Measurements from ENCODE around the gene RIT2. TPM values are rescaled to one million over a fixed set of nuclear protein-coding genes. Genes with fewer than 3 reads are reported as not detected.

Gene RIT2
- total and polyA plus RNA-seq, 9 donors = not detected

DNA sequence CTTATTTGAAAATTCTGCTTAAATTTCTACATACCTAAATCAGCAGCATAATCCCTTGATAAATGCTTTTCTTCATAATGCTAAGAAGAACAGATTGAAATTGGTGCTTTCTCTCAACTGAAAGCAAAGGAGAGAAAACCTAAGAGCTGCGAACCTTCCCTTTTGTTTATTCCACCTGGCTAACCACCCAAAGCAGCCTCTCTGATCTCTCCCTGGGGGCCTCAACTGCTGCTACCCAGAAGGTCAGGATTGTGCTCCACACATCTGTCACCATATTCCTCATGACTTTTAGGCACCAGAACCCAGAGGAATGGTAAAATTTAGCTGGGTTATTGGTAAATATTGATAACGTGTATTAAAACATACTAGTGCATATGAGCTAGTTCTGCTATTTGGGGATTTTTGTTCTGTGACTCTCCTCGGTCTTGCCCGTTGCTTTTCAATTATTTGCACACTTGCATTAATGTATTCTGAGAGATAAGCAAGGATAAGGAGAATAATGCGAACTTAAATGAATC is 334.1 kb downstream of the RIT2 start:
- intact Hi-C loops (cut with DNase I) = no loop called here
- Histone ChIP-seq H3K4me3 (no peak overlapping the region), H3K9me3 (no peaks in the 10 kb centered on the region), H3K27me3 (no peaks in the 10 kb centered on the region), H3K27ac (no peak overlapping the region), H3K36me3 (no peaks in the 10 kb centered on the region), H3K4me1 (ENCODE audit: insufficient read depth) (no peaks in the 10 kb centered on the region)
- TF ChIP-seq EP300 (IDR thresholded peaks at IDR 0.05) (no peak), POLR2A (IDR thresholded peaks at IDR 0.05) (no peak)
- TF ChIP-seq, protein P1, sequence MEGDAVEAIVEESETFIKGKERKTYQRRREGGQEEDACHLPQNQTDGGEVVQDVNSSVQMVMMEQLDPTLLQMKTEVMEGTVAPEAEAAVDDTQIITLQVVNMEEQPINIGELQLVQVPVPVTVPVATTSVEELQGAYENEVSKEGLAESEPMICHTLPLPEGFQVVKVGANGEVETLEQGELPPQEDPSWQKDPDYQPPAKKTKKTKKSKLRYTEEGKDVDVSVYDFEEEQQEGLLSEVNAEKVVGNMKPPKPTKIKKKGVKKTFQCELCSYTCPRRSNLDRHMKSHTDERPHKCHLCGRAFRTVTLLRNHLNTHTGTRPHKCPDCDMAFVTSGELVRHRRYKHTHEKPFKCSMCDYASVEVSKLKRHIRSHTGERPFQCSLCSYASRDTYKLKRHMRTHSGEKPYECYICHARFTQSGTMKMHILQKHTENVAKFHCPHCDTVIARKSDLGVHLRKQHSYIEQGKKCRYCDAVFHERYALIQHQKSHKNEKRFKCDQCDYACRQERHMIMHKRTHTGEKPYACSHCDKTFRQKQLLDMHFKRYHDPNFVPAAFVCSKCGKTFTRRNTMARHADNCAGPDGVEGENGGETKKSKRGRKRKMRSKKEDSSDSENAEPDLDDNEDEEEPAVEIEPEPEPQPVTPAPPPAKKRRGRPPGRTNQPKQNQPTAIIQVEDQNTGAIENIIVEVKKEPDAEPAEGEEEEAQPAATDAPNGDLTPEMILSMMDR (IDR thresholded peaks at IDR 0.05) = no peak
- WGBS, 3 donors = 78 to 85% (median 79%) methylated on average over 5 of the region's 5 CpGs
- no peak for DNase-seq

DNA sequence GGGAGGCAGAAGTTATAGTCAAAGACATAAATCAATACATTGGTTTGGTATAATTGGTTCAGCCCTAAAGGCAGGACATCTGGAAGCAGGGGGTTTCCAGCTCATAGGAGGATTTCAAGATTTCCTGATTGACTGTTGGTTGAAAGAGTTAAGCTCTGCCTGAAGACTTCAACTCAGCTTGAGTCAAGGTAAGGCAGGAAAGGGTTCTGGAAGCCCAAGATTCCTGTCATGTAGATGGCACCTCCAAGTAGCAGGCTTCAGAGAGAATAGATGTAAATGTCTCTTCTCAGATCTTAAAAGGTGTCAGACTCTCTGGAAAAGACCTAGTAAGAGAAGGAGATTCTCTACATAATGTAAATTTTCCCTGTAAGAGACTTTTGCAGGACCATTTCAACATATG is 335.3 kb downstream of the RIT2 start:
- TF ChIP-seq POLR2A (IDR thresholded peaks at IDR 0.05) (no peak), EP300 (IDR thresholded peaks at IDR 0.05) (no peak)
- TF ChIP-seq, protein P1 (IDR thresholded peaks at IDR 0.05) = no peak
- H3K4me3 ChIP-seq = no peak overlapping the region
- no peaks in the 10 kb centered on the region for H3K36me3 ChIP-seq
- DNase-seq = no peak
- H3K27me3 ChIP-seq = no peaks in the 10 kb centered on the region
- no peak overlapping the region for H3K27ac ChIP-seq
- H3K9me3 ChIP-seq = no peaks in the 10 kb centered on the region
- intact Hi-C loops (cut with DNase I) = no loop called here
- H3K4me1 ChIP-seq (ENCODE audit: insufficient read depth) = no peaks in the 10 kb centered on the region

DNA sequence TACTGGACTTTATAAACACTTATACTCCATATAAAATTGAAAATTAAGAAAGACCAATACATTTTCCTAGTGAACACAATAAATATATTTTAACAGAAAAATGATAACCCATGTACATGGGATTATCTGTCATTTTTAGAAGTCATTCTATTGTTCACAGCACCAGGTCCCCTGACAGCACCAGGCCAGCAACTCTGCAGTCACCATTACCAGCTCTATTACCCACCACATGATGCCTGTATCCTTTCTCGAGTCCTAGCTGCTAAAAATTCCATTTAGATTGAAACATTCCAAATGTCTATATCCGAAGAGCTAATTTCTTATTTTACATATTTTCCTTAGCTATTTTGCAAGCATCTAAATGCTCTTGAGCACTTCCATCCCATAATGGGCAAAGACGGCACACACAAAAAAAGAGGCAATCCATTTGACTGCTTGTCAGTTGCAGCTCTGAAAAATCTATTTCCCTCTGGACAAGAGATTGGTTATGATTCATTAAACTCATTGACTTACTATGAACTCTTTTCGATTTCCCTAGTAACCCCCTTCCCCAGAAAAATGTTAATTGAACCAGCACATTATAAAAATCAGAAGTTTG is 336.9 kb downstream of the RIT2 start:
- H3K4me1 ChIP-seq (ENCODE audit: insufficient read depth) = no peaks in the 10 kb centered on the region
- TF ChIP-seq EP300 (IDR thresholded peaks at IDR 0.05) (no peak), POLR2A (IDR thresholded peaks at IDR 0.05) (no peak)
- TF ChIP-seq, protein P1 (IDR thresholded peaks at IDR 0.05) = no peak
- intact Hi-C loops (cut with DNase I) = no loop called here
- no peaks in the 10 kb centered on the region for H3K9me3 ChIP-seq
- H3K36me3 ChIP-seq = no peaks in the 10 kb centered on the region
- no peak for DNase-seq
- WGBS, 3 donors = 76 to 78% (median 77%) methylated on average over 4 of the region's 4 CpGs
- no peak overlapping the region for H3K4me3 ChIP-seq
- H3K27me3 ChIP-seq = no peaks in the 10 kb centered on the region
- no peak overlapping the region for H3K27ac ChIP-seq

DNA sequence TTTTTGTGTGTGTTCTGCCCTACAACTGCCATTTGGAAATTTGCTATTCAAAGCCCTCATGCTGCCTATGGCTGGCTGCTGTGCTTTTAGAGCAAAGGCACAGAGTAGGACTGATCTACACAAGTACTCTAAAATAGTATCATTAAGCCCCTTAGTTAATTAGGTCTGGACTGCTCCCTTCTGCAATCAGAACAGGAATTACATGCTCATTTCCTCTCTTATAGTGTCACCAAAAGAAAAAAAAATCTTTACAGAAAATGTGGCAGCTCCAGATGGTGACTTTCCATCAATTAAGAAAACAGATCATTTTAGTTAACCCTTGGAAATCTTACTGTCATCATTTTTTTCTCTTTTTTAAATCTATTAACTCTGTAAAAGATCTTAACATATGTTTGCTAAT is 337.5 kb downstream of the RIT2 start:
- Histone ChIP-seq H3K9me3 (no peaks in the 10 kb centered on the region), H3K4me3 (no peak overlapping the region), H3K36me3 (no peaks in the 10 kb centered on the region), H3K4me1 (ENCODE audit: insufficient read depth) (no peaks in the 10 kb centered on the region), H3K27ac (no peak overlapping the region), H3K27me3 (no peaks in the 10 kb centered on the region)
- no peak for TF ChIP-seq EP300 (IDR thresholded peaks at IDR 0.05)
- TF ChIP-seq, protein P1 (IDR thresholded peaks at IDR 0.05) = no peak
- no peak for TF ChIP-seq POLR2A (IDR thresholded peaks at IDR 0.05)
- intact Hi-C loops (cut with DNase I) = no loop called here
- DNase-seq = no peak

All from ovary (tissue), 9 donors.